CD14-positive monocyte (primary cell): ENCODE results near the gene GRK5. TPM values are rescaled to one million over a fixed set of nuclear protein-coding genes. Genes with fewer than 3 reads are reported as not detected.

Source experiments
- DNase-seq, 3 donors: peaks; one replicate each; pipeline ENCODE4 v3.0.0-alpha.2; 2011 to 2022
- H2AFZ ChIP-seq: 2 replicates; pipeline ENCODE4 v1.6.0; 2012; ENCODE audit warnings: mild to moderate bottlenecking, low read depth, low read length, inconsistent platforms; ENCODE audit not compliant: insufficient read depth, poor library complexity, severe bottlenecking
- H3K27ac ChIP-seq, 2 donors: 1 replicate in 1 of 2; 2 replicates in 1 of 2; pipeline ENCODE4 v1.5.1; 2012 to 2013; ENCODE audit warnings: low read length in 2 of 2, control low read depth in 1 of 2, inconsistent platforms in 1 of 2, low read depth in 1 of 2, mild to moderate bottlenecking in 1 of 2
- H3K27me3 ChIP-seq, 2 donors: one replicate each; pipeline versions ENCODE4 v1.6.0 to v1.6.1; 2011 to 2013; ENCODE audit warnings: low read length in 2 of 2; ENCODE audit not compliant: control insufficient read depth in 2 of 2, insufficient read depth in 2 of 2
- H3K36me3 ChIP-seq, 2 donors: replicated peaks in 1 of 2; 1 replicate in 1 of 2; 2 replicates in 1 of 2; pipeline versions ENCODE4 v1.5.1 to v1.6.1; 2012 to 2013; ENCODE audit warnings: low read length in 2 of 2, control low read depth in 1 of 2, inconsistent platforms in 1 of 2, mild to moderate bottlenecking in 1 of 2; ENCODE audit not compliant: insufficient read depth in 2 of 2, control insufficient read depth in 1 of 2
- H3K4me1 ChIP-seq, 2 donors: 1 replicate in 1 of 2; 2 replicates in 1 of 2; pipeline versions ENCODE4 v1.5.1 to v1.6.1; 2012 to 2013; ENCODE audit warnings: low read length in 2 of 2, control low read depth in 1 of 2, inconsistent platforms in 1 of 2, mild to moderate bottlenecking in 1 of 2, moderate library complexity in 1 of 2; ENCODE audit not compliant: insufficient read depth in 2 of 2, control insufficient read depth in 1 of 2
- H3K4me2 ChIP-seq: replicated peaks from 2 replicates; pipeline ENCODE3; 2012; ENCODE audit warnings: low read length, moderate library complexity, mild to moderate bottlenecking; ENCODE audit not compliant: poor library complexity, severe bottlenecking; ENCODE audit errors: extremely low read depth
- H3K4me3 ChIP-seq, 3 experiments: fragments of 200-600 bp in 1 of 3; sonication (generic) in 1 of 3; replicated peaks in 1 of 3; 1 replicate in 2 of 3; 2 replicates in 1 of 3; pipeline ENCODE4 v1.5.1; 2011 to 2013; ENCODE audit warnings: low read length in 3 of 3, mild to moderate bottlenecking in 3 of 3, control low read depth in 2 of 3, low read depth in 2 of 3, inconsistent platforms in 1 of 3, moderate library complexity in 1 of 3
- H3K79me2 ChIP-seq: 2 replicates; pipeline ENCODE4 v1.6.0; 2012; ENCODE audit warnings: mild to moderate bottlenecking, control low read depth, inconsistent platforms, low read length, moderate library complexity; ENCODE audit not compliant: insufficient read depth
- H3K9ac ChIP-seq: 2 replicates; pipeline ENCODE4 v1.6.0; 2017; ENCODE audit warnings: low read length, mild to moderate bottlenecking; ENCODE audit not compliant: insufficient read depth, poor library complexity, severe bottlenecking
- H3K9me3 ChIP-seq, 2 donors: replicated peaks in 1 of 2; 1 replicate in 1 of 2; 2 replicates in 1 of 2; pipeline versions ENCODE4 v1.5.1 to v1.6.1; 2012 to 2013; ENCODE audit warnings: low read length in 2 of 2, control low read depth in 1 of 2; ENCODE audit not compliant: control insufficient read depth in 1 of 2, insufficient read depth in 1 of 2
- H4K20me1 ChIP-seq: 2 replicates; pipeline ENCODE4 v1.6.0; 2012; ENCODE audit warnings: mild to moderate bottlenecking, low read length, control low read depth, moderate library complexity; ENCODE audit not compliant: insufficient read depth
- H3K27ac Mint-ChIP-seq, 7 donors: one replicate each; pipeline ENCODE4 v1.8.0; 2020; ENCODE audit warnings: mild to moderate bottlenecking in 7 of 7, mixed read lengths in 7 of 7, moderate library complexity in 6 of 7, inconsistent platforms in 2 of 7
- H3K27me3 Mint-ChIP-seq, 3 donors: one replicate each; pipeline ENCODE4 v1.8.0; 2021 to 2022; ENCODE audit warnings: low read depth in 3 of 3, mild to moderate bottlenecking in 3 of 3, mixed read lengths in 3 of 3, moderate library complexity in 3 of 3, inconsistent platforms in 1 of 3
- H3K36me3 Mint-ChIP-seq, 2 donors: one replicate each; pipeline ENCODE4 v1.8.0; 2020; ENCODE audit warnings: mixed read lengths in 2 of 2, inconsistent platforms in 1 of 2, mild to moderate bottlenecking in 1 of 2
- H3K4me1 Mint-ChIP-seq: one replicate; pipeline ENCODE4 v1.8.0; 2020; ENCODE audit warnings: mild to moderate bottlenecking, mixed read lengths
- H3K4me3 Mint-ChIP-seq, 2 donors: one replicate each; pipeline ENCODE4 v1.8.0; 2020; ENCODE audit warnings: mild to moderate bottlenecking in 2 of 2, mixed read lengths in 2 of 2, moderate library complexity in 1 of 2
- H3K9me3 Mint-ChIP-seq, 7 donors: one replicate each; pipeline ENCODE4 v1.8.0; 2020 to 2022; ENCODE audit warnings: mixed read lengths in 7 of 7, mild to moderate bottlenecking in 6 of 7, moderate library complexity in 6 of 7, inconsistent platforms in 2 of 7
- WGBS: methylation state at CpG from one replicate; pipeline ENCODE4 v1.1.5; 2013; ENCODE audit warnings: missing lambda C conversion rate; ENCODE audit not compliant: insufficient coverage; 5-methylcytosine and 5-hydroxymethylcytosine counted together
- intact Hi-C, 2 donors: fragments of 100-400 bp; cut with micrococcal nuclease; formaldehyde crosslinking; loops; one replicate each; pipeline versions ENCODE4 v1.15.0 to v1.15.1; 2023
- polyA plus RNA-seq, 3 donors: library from polyadenylated mRNA; depleted of rRNA in 1 of 3; unstranded in 2 of 3; stranded (reverse) in 1 of 3; fragments of 300-500 nt in 2 of 3; fragments of >200 nt in 1 of 3; fragmentation: Illumina TruSeq in 2 of 3; gene quantifications; 1 replicate in 2 of 3; 2 replicates in 1 of 3; pipeline ENCODE4 v1.2.3, GENCODE V29; 2012 to 2021
- TF ChIP-seq, protein P1 (sequence below): fragments of 200-600 bp; IDR thresholded peaks from one replicate; pipeline ENCODE4 v1.8.0; 2022; ENCODE audit warnings: antibody characterized with exemption, mild to moderate bottlenecking

Gene GRK5
- polyA plus RNA-seq, 3 donors, result 1.2 to 6.5 (median 2.8) TPM

DNA sequence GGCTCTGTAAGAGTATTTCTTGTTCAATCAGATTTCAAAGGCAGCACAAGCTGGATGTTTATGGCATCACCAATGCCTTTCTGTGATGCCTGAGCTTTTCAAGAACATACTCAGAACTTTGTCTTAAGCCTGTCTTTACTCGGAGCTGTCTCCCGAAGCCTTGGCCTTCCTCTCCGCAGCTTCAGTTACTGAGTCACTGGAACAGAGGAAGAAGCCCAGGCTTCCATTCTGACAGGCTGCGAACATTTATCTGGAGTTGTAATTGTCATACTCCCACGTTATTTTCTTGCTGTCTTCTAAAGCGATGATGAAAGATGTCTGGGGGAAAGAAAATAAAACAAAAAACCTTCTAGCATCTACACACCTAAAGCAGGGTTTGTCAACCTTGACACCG is 43.9 kb downstream of the GRK5 start:
- Histone ChIP-seq H4K20me1 (peaks cover 11% of the 10 kb centered on the region), H2AFZ (no peak overlapping the region), H3K4me3 (no peak overlapping the region), H3K27me3 (no peaks in the 10 kb centered on the region), H3K4me2 (no peak overlapping the region), H3K9ac (no peak overlapping the region), H3K79me2 (no peaks in the 10 kb centered on the region), H3K4me1 (no peaks in the 10 kb centered on the region), H3K36me3 (no peaks in the 10 kb centered on the region), H3K27ac (no peak overlapping the region), H3K9me3 (no peaks in the 10 kb centered on the region)
- intact Hi-C loops, result no loop called here
- no peak overlapping the region for H3K4me3 Mint-ChIP-seq
- peaks cover 17% of the 10 kb centered on the region for H3K4me1 Mint-ChIP-seq
- DNase-seq, result no peak
- peaks cover 0 to 3% (median 2%) of the 10 kb centered on the region in 3 donors for H3K27me3 Mint-ChIP-seq
- H3K36me3 Mint-ChIP-seq, result peaks cover 4 to 14% of the 10 kb centered on the region in 2 donors
- no peak overlapping the region for H3K27ac Mint-ChIP-seq
- WGBS, result 79% methylated on average over 3 of the region's 7 CpGs
- TF ChIP-seq, protein P1, sequence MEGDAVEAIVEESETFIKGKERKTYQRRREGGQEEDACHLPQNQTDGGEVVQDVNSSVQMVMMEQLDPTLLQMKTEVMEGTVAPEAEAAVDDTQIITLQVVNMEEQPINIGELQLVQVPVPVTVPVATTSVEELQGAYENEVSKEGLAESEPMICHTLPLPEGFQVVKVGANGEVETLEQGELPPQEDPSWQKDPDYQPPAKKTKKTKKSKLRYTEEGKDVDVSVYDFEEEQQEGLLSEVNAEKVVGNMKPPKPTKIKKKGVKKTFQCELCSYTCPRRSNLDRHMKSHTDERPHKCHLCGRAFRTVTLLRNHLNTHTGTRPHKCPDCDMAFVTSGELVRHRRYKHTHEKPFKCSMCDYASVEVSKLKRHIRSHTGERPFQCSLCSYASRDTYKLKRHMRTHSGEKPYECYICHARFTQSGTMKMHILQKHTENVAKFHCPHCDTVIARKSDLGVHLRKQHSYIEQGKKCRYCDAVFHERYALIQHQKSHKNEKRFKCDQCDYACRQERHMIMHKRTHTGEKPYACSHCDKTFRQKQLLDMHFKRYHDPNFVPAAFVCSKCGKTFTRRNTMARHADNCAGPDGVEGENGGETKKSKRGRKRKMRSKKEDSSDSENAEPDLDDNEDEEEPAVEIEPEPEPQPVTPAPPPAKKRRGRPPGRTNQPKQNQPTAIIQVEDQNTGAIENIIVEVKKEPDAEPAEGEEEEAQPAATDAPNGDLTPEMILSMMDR, result no peak
- H3K9me3 Mint-ChIP-seq, result peaks cover 0 to under 1% (median 0%) of the 10 kb centered on the region in 7 donors

- Histone ChIP-seq H3K27me3 (no peaks in the 10 kb centered on the region), H3K27ac (no peak overlapping the region), H3K36me3 (no peaks in the 10 kb centered on the region), H3K4me1 (no peaks in the 10 kb centered on the region), H2AFZ (no peak overlapping the region), H3K9me3 (no peaks in the 10 kb centered on the region), H4K20me1 (peaks cover 11% of the 10 kb centered on the region), H3K9ac (no peak overlapping the region), H3K4me3 (no peak overlapping the region), H3K4me2 (no peak overlapping the region), H3K79me2 (no peaks in the 10 kb centered on the region)
- peaks cover 17% of the 10 kb centered on the region for H3K4me1 Mint-ChIP-seq
- H3K27ac Mint-ChIP-seq, result no peak overlapping the region
- TF ChIP-seq, protein P1, result no peak
- H3K9me3 Mint-ChIP-seq, result peaks cover 0 to 4% (median 0%) of the 10 kb centered on the region in 7 donors
- 100% methylated on average over 8 of the region's 8 CpGs for WGBS
- H3K27me3 Mint-ChIP-seq, result peaks cover 0 to 3% (median 2%) of the 10 kb centered on the region in 3 donors
- peaks cover 7 to 14% of the 10 kb centered on the region in 2 donors for H3K36me3 Mint-ChIP-seq
- H3K4me3 Mint-ChIP-seq, result no peak overlapping the region
- intact Hi-C loops, result no loop called here
- no peak for DNase-seq
Observed at GRCh38 chr10:119252051-119252465, 44.7 kb downstream of the GRK5 start.
